Measurements from ENCODE around the gene PIGT. TPM values are rescaled to one million over a fixed set of nuclear protein-coding genes. Genes with fewer than 3 reads are reported as not detected.

The PIGT gene
- total RNA-seq, 2 experiments from 2014 or later, result 59.6 to 62.4 TPM

DNA sequence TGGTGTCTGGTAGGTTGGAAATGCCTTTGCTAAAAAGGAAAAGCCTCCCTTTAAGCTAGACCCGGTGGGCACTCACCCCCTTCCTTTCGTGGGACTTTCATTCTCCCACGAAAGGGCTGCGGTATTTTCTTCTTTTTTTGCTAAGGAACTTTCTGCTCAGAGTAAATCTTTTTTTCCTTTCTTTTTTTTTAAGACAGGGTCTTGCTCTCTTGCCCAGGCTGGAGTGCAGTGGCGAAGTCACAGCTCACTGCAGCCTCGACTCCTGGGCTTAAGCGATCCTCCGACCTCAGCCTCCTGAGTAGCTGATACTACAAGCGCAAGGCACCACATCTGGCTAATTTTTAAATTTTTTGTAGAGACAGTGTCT, 41.9 kb upstream of the PIGT start:
- Mint-ChIP-seq H3K36me3 (ENCODE audit: low read depth) (peaks cover 3% of the 10 kb centered on the region), H3K4me3 (peak overlapping the region; percentile 73), H3K4me1 (ENCODE audit: low read depth) (peaks cover 32% of the 10 kb centered on the region), H3K27ac (peak overlapping the region; percentile 87), H3K9me3 (ENCODE audit: insufficient read depth) (no peaks in the 10 kb centered on the region), H3K27me3 (ENCODE audit: low read depth) (no peaks in the 10 kb centered on the region)
- ChIA-PET CTCF (interaction anchor here (0.7 to 20.4 kb wide), 48 partner anchors 11 to 1247 kb away, joined by 3 to 606 read pairs (median 7); partner anchors contain the start of genes DBNDD2, PIGT, SDC4 and SYS1), POLR2A (interaction anchor here (0.7 to 3.6 kb wide), 10 partner anchors 9 to 63 kb away, joined by 3 to 31 read pairs (median 4); partner anchors contain the start of genes DBNDD2, PIGT and SYS1)
- no peak for DNase-seq
- ATAC-seq, result no peak

GRCh38 chr20:45374966-45375365, 41.0 kb upstream of the PIGT start:
- Mint-ChIP-seq H3K36me3 (ENCODE audit: low read depth) (no peaks in the 10 kb centered on the region), H3K9me3 (ENCODE audit: insufficient read depth) (no peaks in the 10 kb centered on the region), H3K27me3 (ENCODE audit: low read depth) (no peaks in the 10 kb centered on the region), H3K4me3 (no peak overlapping the region), H3K27ac (no peak overlapping the region), H3K4me1 (ENCODE audit: low read depth) (peaks cover 29% of the 10 kb centered on the region)
- ChIA-PET POLR2A (interaction anchor here (0.8 to 2.5 kb wide), 2 partner anchors 12 to 41 kb away, joined by 4 to 15 read pairs; partner anchors contain the start of genes PIGT and SYS1), CTCF (interaction anchor here (1.5 to 20.4 kb wide), 8 partner anchors 10 to 77 kb away, joined by 3 to 606 read pairs (median 46); partner anchors contain the start of genes PIGT and SYS1)
- ATAC-seq, result no peak
- no peak for DNase-seq

GRCh38 chr20:45377269-45377668, 38.7 kb upstream of the PIGT start:
- Mint-ChIP-seq H3K4me3 (no peak overlapping the region), H3K27ac (no peak overlapping the region), H3K36me3 (ENCODE audit: low read depth) (no peaks in the 10 kb centered on the region), H3K4me1 (ENCODE audit: low read depth) (peaks cover 23% of the 10 kb centered on the region), H3K9me3 (ENCODE audit: insufficient read depth) (no peaks in the 10 kb centered on the region), H3K27me3 (ENCODE audit: low read depth) (no peaks in the 10 kb centered on the region)
- DNase-seq (no peak), ATAC-seq (no peak)
- ChIA-PET POLR2A (no interaction called here), CTCF (interaction anchor here (1.1 to 20.4 kb wide), 7 partner anchors 14 to 394 kb away, joined by 3 to 606 read pairs (median 6); partner anchors contain the start of gene SYS1)

DNA sequence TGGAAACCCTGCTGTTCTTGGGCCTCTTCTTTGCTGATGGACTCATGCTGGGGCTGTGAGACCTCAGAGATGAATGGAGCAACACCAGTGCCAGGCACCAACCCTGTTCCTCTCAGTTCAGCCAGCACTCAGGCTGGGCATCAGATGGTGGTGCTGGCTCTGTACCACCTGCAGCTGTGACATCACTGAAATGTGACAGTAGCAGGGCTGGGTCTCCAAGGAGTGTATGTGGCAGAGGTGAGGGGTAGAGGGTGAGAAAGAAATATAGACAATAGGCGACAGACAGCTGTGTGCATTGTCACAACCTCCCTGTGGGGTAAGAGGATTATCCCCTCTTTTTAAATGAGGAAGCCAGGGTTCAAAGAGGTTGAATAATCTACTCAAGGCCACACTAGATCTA, 37.8 kb upstream of the PIGT start, which contains the start of gene TP53TG5:
TP53TG5 (minus strand) TSS at position 135 of the 400 bp plus-strand sequence; CDS start at position 46, 89 bp downstream.
- DNase-seq (no peak), ATAC-seq (no peak)
- Mint-ChIP-seq H3K27ac (no peak within 1 kb of the TSS), H3K36me3 (ENCODE audit: low read depth) (no peaks in the 10 kb centered on the region), H3K9me3 (ENCODE audit: insufficient read depth) (no peaks in the 10 kb centered on the region), H3K4me3 (no peak within 1 kb of the TSS), H3K27me3 (ENCODE audit: low read depth) (no peaks in the 10 kb centered on the region), H3K4me1 (ENCODE audit: low read depth) (peaks cover 16% of the 10 kb centered on the region)
- POLR2A ChIA-PET, result no interaction called here
- CTCF ChIA-PET, result interaction anchor here (0.7 to 20.4 kb wide), 2 partner anchors 57 to 61 kb away, joined by 3 to 606 read pairs; no protein-coding TSS in a partner anchor

- Mint-ChIP-seq H3K27me3 (ENCODE audit: low read depth) (no peaks in the 10 kb centered on the region), H3K4me1 (ENCODE audit: low read depth) (peaks cover 2% of the 10 kb centered on the region), H3K36me3 (ENCODE audit: low read depth) (peaks cover 7% of the 10 kb centered on the region), H3K4me3 (no peak overlapping the region), H3K27ac (no peak overlapping the region), H3K9me3 (ENCODE audit: insufficient read depth) (no peaks in the 10 kb centered on the region)
- ATAC-seq (no peak), DNase-seq (no peak)
- ChIA-PET POLR2A (no interaction called here), CTCF (interaction anchor here (0.6 to 6.2 kb wide), 7 partner anchors 12 to 383 kb away, joined by 3 to 40 read pairs (median 6); partner anchors contain the start of gene SYS1)
Observed at GRCh38 chr20:45387274-45387673, 28.7 kb upstream of the PIGT start.

DNA sequence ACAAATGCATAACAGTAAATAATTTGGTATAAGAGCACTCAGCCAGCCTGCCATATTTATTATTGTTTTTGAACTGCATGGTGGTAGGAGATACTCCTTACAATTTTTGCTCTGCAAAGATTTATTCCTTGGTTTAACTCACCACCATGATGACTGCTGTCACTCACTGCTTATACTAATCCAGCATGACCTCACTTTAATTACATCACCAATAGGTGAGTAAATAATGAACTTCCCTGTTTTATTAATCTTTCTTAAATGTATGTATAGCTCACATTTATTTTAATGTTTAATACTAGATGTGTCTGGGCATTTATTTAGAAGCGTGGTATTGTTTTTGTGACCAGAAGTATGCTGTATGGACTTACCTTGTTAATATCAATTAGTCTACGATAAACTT, 25.0 kb upstream of the PIGT start:
- no peak overlapping the region for H3K4me3 Mint-ChIP-seq
- ChIA-PET POLR2A (no interaction called here), CTCF (interaction anchor here (1.0 to 1.3 kb wide), 2 partner anchors 14 to 17 kb away, joined by 3 to 5 read pairs; no protein-coding TSS in a partner anchor)
- peaks cover 7% of the 10 kb centered on the region for H3K36me3 Mint-ChIP-seq (ENCODE audit: low read depth)
- ATAC-seq (no peak), DNase-seq (no peak)
- no peaks in the 10 kb centered on the region for H3K9me3 Mint-ChIP-seq (ENCODE audit: insufficient read depth)
- H3K4me1 Mint-ChIP-seq (ENCODE audit: low read depth), result peaks cover 2% of the 10 kb centered on the region
- no peaks in the 10 kb centered on the region for H3K27me3 Mint-ChIP-seq (ENCODE audit: low read depth)
- no peak overlapping the region for H3K27ac Mint-ChIP-seq

- Mint-ChIP-seq H3K27ac (no peak overlapping the region), H3K4me1 (ENCODE audit: low read depth) (peaks cover 2% of the 10 kb centered on the region), H3K27me3 (ENCODE audit: low read depth) (no peaks in the 10 kb centered on the region), H3K4me3 (no peak overlapping the region), H3K9me3 (ENCODE audit: insufficient read depth) (no peaks in the 10 kb centered on the region), H3K36me3 (ENCODE audit: low read depth) (peaks cover 7% of the 10 kb centered on the region)
- no peak for ATAC-seq
- CTCF ChIA-PET, result interaction anchor here (0.6 to 2.9 kb wide), 4 partner anchors 15 to 29 kb away, joined by 3 to 8 read pairs (median 4); partner anchors contain the start of gene SYS1
- POLR2A ChIA-PET, result no interaction called here
- DNase-seq, result no peak
Observed at GRCh38 chr20:45391559-45391958, 24.4 kb upstream of the PIGT start.

GRCh38 chr20:45392733-45393132, 23.2 kb upstream of the PIGT start:
- ChIA-PET CTCF (interaction anchor here (0.7 to 2.9 kb wide), 4 partner anchors 19 to 44 kb away, joined by 3 to 8 read pairs (median 8); partner anchors contain the start of gene SYS1), POLR2A (no interaction called here)
- H3K36me3 Mint-ChIP-seq (ENCODE audit: low read depth), result peaks cover 3% of the 10 kb centered on the region
- H3K4me3 Mint-ChIP-seq, result no peak overlapping the region
- no peaks in the 10 kb centered on the region for H3K27me3 Mint-ChIP-seq (ENCODE audit: low read depth)
- peaks cover 2% of the 10 kb centered on the region for H3K4me1 Mint-ChIP-seq (ENCODE audit: low read depth)
- DNase-seq (no peak), ATAC-seq (no peak)
- no peak overlapping the region for H3K27ac Mint-ChIP-seq
- H3K9me3 Mint-ChIP-seq (ENCODE audit: insufficient read depth), result no peaks in the 10 kb centered on the region

GRCh38 chr20:45394221-45395113, 21.5 kb upstream of the PIGT start:
- no peak overlapping the region for H3K4me3 Mint-ChIP-seq
- ChIA-PET POLR2A (no interaction called here), CTCF (interaction anchor here (1.0 to 2.9 kb wide), 3 partner anchors 32 to 350 kb away, joined by 3 to 8 read pairs (median 3); partner anchors contain the start of gene SYS1)
- ATAC-seq, result no peak
- no peak overlapping the region for H3K27ac Mint-ChIP-seq
- H3K36me3 Mint-ChIP-seq (ENCODE audit: low read depth), result no peaks in the 10 kb centered on the region
- peaks cover 2% of the 10 kb centered on the region for H3K4me1 Mint-ChIP-seq (ENCODE audit: low read depth)
- no peak for DNase-seq
- no peaks in the 10 kb centered on the region for H3K9me3 Mint-ChIP-seq (ENCODE audit: insufficient read depth)
- no peaks in the 10 kb centered on the region for H3K27me3 Mint-ChIP-seq (ENCODE audit: low read depth)

DNA sequence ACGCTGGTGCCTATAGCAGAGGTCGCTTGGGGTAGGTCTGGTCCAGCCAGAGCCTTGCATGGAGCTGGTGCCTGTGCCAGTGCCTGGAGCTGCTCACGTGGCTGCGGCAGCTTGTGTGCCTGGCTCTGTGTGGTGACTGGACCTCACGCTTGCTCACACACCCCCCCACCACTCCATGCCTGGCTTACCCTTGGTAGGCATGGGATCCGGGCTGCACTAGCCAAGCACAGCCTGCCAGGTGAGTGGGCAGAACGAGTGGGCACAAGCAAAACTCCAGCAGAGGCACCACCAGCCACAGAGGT, 20.9 kb upstream of the PIGT start:
- Mint-ChIP-seq H3K4me3 (no peak overlapping the region), H3K9me3 (ENCODE audit: insufficient read depth) (peaks cover 5% of the 10 kb centered on the region), H3K36me3 (ENCODE audit: low read depth) (peaks cover 6% of the 10 kb centered on the region), H3K4me1 (ENCODE audit: low read depth) (peaks cover 2% of the 10 kb centered on the region), H3K27me3 (ENCODE audit: low read depth) (no peaks in the 10 kb centered on the region), H3K27ac (no peak overlapping the region)
- ChIA-PET CTCF (no interaction called here), POLR2A (no interaction called here)
- ATAC-seq (no peak), DNase-seq (no peak)

- DNase-seq, result no peak
- ATAC-seq, result no peak
- no peaks in the 10 kb centered on the region for H3K4me1 Mint-ChIP-seq (ENCODE audit: low read depth)
- H3K27ac Mint-ChIP-seq, result no peak overlapping the region
- no peak overlapping the region for H3K4me3 Mint-ChIP-seq
- H3K36me3 Mint-ChIP-seq (ENCODE audit: low read depth), result peaks cover 21% of the 10 kb centered on the region
- ChIA-PET CTCF (interaction anchor here (0.6 to 1.3 kb wide), 2 partner anchors 12 to 25 kb away, joined by 3 to 7 read pairs; no protein-coding TSS in a partner anchor), POLR2A (no interaction called here)
- peaks cover 19% of the 10 kb centered on the region for H3K9me3 Mint-ChIP-seq (ENCODE audit: insufficient read depth)
- no peaks in the 10 kb centered on the region for H3K27me3 Mint-ChIP-seq (ENCODE audit: low read depth)
Observed at GRCh38 chr20:45399018-45399417, 16.9 kb upstream of the PIGT start.
